Erythroblast (primary cell): ENCODE results near the gene MINPP1.

Experiments
- GATA1 ChIP-seq: IDR thresholded peaks from 2 replicates; pipeline ENCODE4 v1.6.1; 2011; ENCODE audit warnings: low read depth, mild to moderate bottlenecking, control low read depth, low read length, moderate library complexity
- POLR2A ChIP-seq: IDR thresholded peaks from 2 replicates; pipeline ENCODE4 v1.6.1; 2011; ENCODE audit warnings: mild to moderate bottlenecking, low read length

DNA sequence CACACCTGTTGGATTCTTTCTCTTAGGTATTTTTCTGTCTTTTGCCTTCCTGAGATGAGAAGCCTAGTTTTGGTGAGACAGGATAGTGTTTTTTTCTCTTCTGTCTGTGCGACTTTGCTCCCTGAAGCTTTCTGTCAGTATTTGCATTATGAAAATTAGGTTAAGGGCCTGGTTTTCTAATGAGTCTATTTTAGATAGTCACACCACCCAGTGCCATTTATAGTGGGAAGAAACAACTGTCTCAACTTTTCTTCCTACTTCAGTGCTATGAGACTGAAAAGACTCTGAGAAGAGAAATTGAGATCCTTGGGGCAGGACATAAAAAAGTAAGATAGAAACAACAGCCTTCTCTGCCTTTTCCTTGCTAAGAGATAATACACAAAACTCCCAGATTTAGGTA is 53.6 kb downstream of the MINPP1 start:
- TF ChIP-seq POLR2A (no peak), GATA1 (no peak)
